ENCODE results near the gene TMOD2. TPM values are rescaled to one million over a fixed set of nuclear protein-coding genes. Genes with fewer than 3 reads are reported as not detected.

The TMOD2 gene
- total RNA-seq, 1 donor from 2014 or later = 1.9 TPM

- Mint-ChIP-seq H3K4me3 (no peak overlapping the region), H3K27ac (no peak overlapping the region), H3K36me3 (peaks cover 8% of the 10 kb centered on the region), H3K27me3 (ENCODE audit: insufficient read depth, low read depth) (peaks cover 5% of the 10 kb centered on the region), H3K9me3 (no peaks in the 10 kb centered on the region), H3K4me1 (peaks cover 11% of the 10 kb centered on the region)
- Histone ChIP-seq H3F3A (ENCODE audit: low read depth) (no peaks in the 10 kb centered on the region), H2AFZ (replicated peaks) (no peak overlapping the region), H4K20me1 (ENCODE audit: low read depth) (peaks cover 5% of the 10 kb centered on the region), H3K79me2 (ENCODE audit: low read depth) (peaks cover 32% of the 10 kb centered on the region), H3K4me3 (no peak overlapping the region), H3K36me3 (no peaks in the 10 kb centered on the region), H3K9me3 (ENCODE audit: low read depth) (no peaks in the 10 kb centered on the region), H3K27ac (no peak overlapping the region), H3K27me3 (no peaks in the 10 kb centered on the region), H3K9ac (no peak overlapping the region), H3K4me1 (no peaks in the 10 kb centered on the region), H3K4me2 (no peak overlapping the region)
- DNase-seq (ENCODE audit: low spot score) = no peak
- TF ChIP-seq CTCF (IDR thresholded peaks at IDR 0.05) (no peak), EZH2 (IDR thresholded peaks at IDR 0.05) (no peak), EZH2phosphoT487 (IDR thresholded peaks at IDR 0.05) (no peak)
These were observed 97.4 kb downstream of the TMOD2 start for GRCh38 chr15:51848811-51849210.

DNA sequence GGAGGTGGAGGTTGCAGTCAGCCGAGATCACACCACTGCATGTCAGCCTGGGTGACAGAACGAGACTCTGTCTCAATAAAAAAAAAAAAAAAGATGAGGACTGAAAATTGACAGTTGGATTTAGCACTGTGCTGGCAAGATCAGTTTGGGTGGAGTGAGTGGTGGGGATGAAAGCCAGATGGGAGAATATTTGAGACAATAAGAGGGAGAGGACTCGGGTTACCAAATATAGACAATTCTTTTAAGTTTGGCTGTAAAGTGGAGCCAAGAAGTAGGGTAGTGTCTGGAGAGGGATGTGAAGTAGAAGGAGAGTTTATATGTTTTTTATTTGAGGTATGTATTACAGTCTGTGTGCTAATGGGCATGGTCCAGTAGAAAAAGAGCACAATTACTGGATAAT, 98.5 kb downstream of the TMOD2 start:
- no peak for DNase-seq (ENCODE audit: low spot score)
- H3K9ac ChIP-seq = no peak overlapping the region
- H3K27me3 ChIP-seq = no peaks in the 10 kb centered on the region
- H3K27ac ChIP-seq = no peak overlapping the region
- peaks cover 30% of the 10 kb centered on the region for H3K79me2 ChIP-seq (ENCODE audit: low read depth)
- H3K4me3 ChIP-seq = no peak overlapping the region
- Mint-ChIP-seq H3K4me3 (no peak overlapping the region), H3K27ac (no peak overlapping the region), H3K36me3 (peaks cover 8% of the 10 kb centered on the region), H3K9me3 (no peaks in the 10 kb centered on the region), H3K4me1 (peaks cover 15% of the 10 kb centered on the region), H3K27me3 (ENCODE audit: insufficient read depth, low read depth) (peaks cover 5% of the 10 kb centered on the region)
- no peak overlapping the region for H2AFZ ChIP-seq (replicated peaks)
- peaks cover 8% of the 10 kb centered on the region for H4K20me1 ChIP-seq (ENCODE audit: low read depth)
- peaks cover 2% of the 10 kb centered on the region for H3K4me1 ChIP-seq
- no peak for TF ChIP-seq EZH2 (IDR thresholded peaks at IDR 0.05)
- TF ChIP-seq EZH2phosphoT487 (IDR thresholded peaks at IDR 0.05) = no peak
- TF ChIP-seq CTCF (IDR thresholded peaks at IDR 0.05) = no peak
- H3K4me2 ChIP-seq = no peak overlapping the region
- no peaks in the 10 kb centered on the region for H3K9me3 ChIP-seq (ENCODE audit: low read depth)
- no peaks in the 10 kb centered on the region for H3F3A ChIP-seq (ENCODE audit: low read depth)
- no peaks in the 10 kb centered on the region for H3K36me3 ChIP-seq

DNA sequence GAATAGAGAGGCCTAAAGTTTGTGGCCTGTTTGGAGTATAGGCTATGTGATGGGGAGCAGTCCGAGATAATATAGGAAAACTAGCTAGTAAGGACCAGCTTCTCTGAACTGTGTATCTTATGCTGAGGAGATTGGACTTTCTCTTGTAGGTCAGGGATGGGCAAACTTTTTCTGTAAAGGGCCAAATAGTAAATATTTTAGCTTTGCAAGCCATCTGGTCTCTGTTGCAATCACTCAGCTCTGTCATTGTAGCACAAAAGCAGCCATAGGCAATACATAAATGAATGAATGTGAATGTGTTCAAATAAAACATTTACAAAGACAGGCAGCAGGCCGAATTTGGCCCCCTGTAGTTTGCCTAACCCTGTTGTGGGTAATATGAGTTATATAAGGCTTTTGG, 102.6 kb downstream of the TMOD2 start:
- no peak overlapping the region for H3K27ac Mint-ChIP-seq
- H3K4me2 ChIP-seq = no peak overlapping the region

More for the DNA sequence above, 102.6 kb downstream of the TMOD2 start:
- H3K36me3 Mint-ChIP-seq = peaks cover 6% of the 10 kb centered on the region
- no peak overlapping the region for H3K4me3 ChIP-seq
- TF ChIP-seq CTCF (IDR thresholded peaks at IDR 0.05) (no peak), EZH2 (IDR thresholded peaks at IDR 0.05) (no peak), EZH2phosphoT487 (IDR thresholded peaks at IDR 0.05) (no peak)
- H3K9ac ChIP-seq = no peak overlapping the region
- peaks cover 7% of the 10 kb centered on the region for H4K20me1 ChIP-seq (ENCODE audit: low read depth)
- no peaks in the 10 kb centered on the region for H3K27me3 ChIP-seq
- peaks cover 2% of the 10 kb centered on the region for H3K27me3 Mint-ChIP-seq (ENCODE audit: insufficient read depth, low read depth)
- H3K36me3 ChIP-seq = no peaks in the 10 kb centered on the region
- DNase-seq (ENCODE audit: low spot score) = no peak
- H3K79me2 ChIP-seq (ENCODE audit: low read depth) = peaks cover 22% of the 10 kb centered on the region
- H3K4me1 ChIP-seq = peaks cover 13% of the 10 kb centered on the region
- H3K4me3 Mint-ChIP-seq = no peak overlapping the region
- H3K27ac ChIP-seq = no peak overlapping the region
- H3K4me1 Mint-ChIP-seq = peaks cover 12% of the 10 kb centered on the region
- no peaks in the 10 kb centered on the region for H3F3A ChIP-seq (ENCODE audit: low read depth)
- H2AFZ ChIP-seq (replicated peaks) = no peak overlapping the region
- no peaks in the 10 kb centered on the region for H3K9me3 ChIP-seq (ENCODE audit: low read depth)
- H3K9me3 Mint-ChIP-seq = peaks cover under 1% of the 10 kb centered on the region
